ENCODE results near the gene LAMA2. TPM values are rescaled to one million over a fixed set of nuclear protein-coding genes. Genes with fewer than 3 reads are reported as not detected.

The LAMA2 gene
- polyA plus RNA-seq, 1 of the 3 experiments (the other 2 are of a cell fraction): 0.92 TPM

DNA sequence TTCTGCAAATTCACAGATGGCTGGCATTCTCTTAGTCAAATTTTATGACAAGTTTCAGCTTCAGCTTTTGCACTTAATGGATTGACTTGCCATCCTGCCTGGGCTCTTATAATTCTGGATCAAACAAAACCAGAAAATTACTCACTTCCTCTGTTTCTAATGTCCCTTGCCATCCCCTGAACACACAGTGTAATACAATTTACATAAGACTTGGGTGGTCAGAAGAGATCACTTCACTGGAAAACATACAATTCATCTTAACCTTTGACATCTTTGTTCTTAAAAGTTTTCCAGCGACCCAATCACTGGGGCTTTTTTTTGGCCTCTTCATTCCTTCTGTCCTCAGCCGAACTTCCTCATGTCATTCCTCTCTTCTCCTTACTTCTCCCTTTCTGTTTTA lies 628.0 kb downstream of the LAMA2 start:
- POLR2A ChIA-PET: no interaction called here
- CTCF ChIA-PET: interaction anchor here (1.0 to 1.9 kb wide), 3 partner anchors 9 to 13 kb away, joined by 3 to 5 read pairs (median 3); no protein-coding TSS in a partner anchor
- Histone ChIP-seq H3K4me2 (no peak overlapping the region), H4K20me1 (ENCODE audit: insufficient read depth) (no peaks in the 10 kb centered on the region), H2AFZ (ENCODE audit: low read depth) (no peak overlapping the region), H3K9me2 (no peaks in the 10 kb centered on the region), H3K27me3 (ENCODE audit: insufficient read depth) (no peaks in the 10 kb centered on the region), H3K9me3 (no peaks in the 10 kb centered on the region), H3K4me1 (ENCODE audit: control insufficient read depth in 1 of 2, insufficient read depth in 2 of 2, low read depth in 1 of 2, low read length in 1 of 2) (peaks cover 0 to 14% of the 10 kb centered on the region in 2 experiments; a peak in 2 of 4 replicates), H3K27ac (ENCODE audit: low read depth in 2 of 2, low read length in 1 of 2) (peak overlapping the region in 1 of 2 experiments; percentile 37; a peak in 1 of 4 replicates), H3F3A (replicated peaks; ENCODE audit: insufficient read depth) (no peaks in the 10 kb centered on the region), H3K79me2 (ENCODE audit: insufficient read depth) (no peaks in the 10 kb centered on the region; the same call in 1 of the 2 replicates), H3K4me3 (ENCODE audit: low read depth in 2 of 2, low read length in 1 of 2) (no peak overlapping the region), H3K36me3 (replicated peaks in 1 of 2; ENCODE audit: control insufficient read depth in 1 of 2, insufficient read depth in 2 of 2, low read length in 1 of 2) (peaks cover 0 to 58% of the 10 kb centered on the region in 2 experiments), H3K9ac (no peak overlapping the region)
- TF ChIP-seq, protein P1, sequence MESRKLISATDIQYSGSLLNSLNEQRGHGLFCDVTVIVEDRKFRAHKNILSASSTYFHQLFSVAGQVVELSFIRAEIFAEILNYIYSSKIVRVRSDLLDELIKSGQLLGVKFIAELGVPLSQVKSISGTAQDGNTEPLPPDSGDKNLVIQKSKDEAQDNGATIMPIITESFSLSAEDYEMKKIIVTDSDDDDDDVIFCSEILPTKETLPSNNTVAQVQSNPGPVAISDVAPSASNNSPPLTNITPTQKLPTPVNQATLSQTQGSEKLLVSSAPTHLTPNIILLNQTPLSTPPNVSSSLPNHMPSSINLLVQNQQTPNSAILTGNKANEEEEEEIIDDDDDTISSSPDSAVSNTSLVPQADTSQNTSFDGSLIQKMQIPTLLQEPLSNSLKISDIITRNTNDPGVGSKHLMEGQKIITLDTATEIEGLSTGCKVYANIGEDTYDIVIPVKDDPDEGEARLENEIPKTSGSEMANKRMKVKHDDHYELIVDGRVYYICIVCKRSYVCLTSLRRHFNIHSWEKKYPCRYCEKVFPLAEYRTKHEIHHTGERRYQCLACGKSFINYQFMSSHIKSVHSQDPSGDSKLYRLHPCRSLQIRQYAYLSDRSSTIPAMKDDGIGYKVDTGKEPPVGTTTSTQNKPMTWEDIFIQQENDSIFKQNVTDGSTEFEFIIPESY (IDR thresholded peaks at IDR 0.05; ENCODE audit: borderline replicate concordance, low read depth): no peak
- TF ChIP-seq TCF12 (IDR thresholded peaks at IDR 0.05) (0 out of 2 replicates have a peak, but pooled peaks have one; percentile 4), MEF2A (IDR thresholded peaks at IDR 0.05; ENCODE audit: borderline replicate concordance, low read depth) (no peak), POLR2AphosphoS5 (IDR thresholded peaks at IDR 0.05; ENCODE audit: low read depth, low read length) (0 out of 2 replicates have a peak, but pooled peaks have one; percentile 12), RFX5 (IDR thresholded peaks at IDR 0.05; ENCODE audit: low read length) (no peak), FOXM1 (IDR thresholded peaks at IDR 0.05; ENCODE audit: low read depth) (no peak), JUND (IDR thresholded peaks at IDR 0.05) (peak; percentile 8; the same call in 1 of the 2 replicates)
- TF ChIP-seq, protein P2, sequence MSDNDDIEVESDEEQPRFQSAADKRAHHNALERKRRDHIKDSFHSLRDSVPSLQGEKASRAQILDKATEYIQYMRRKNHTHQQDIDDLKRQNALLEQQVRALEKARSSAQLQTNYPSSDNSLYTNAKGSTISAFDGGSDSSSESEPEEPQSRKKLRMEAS (IDR thresholded peaks at IDR 0.05; ENCODE audit: low read depth): no peak
- TF ChIP-seq, protein P3, sequence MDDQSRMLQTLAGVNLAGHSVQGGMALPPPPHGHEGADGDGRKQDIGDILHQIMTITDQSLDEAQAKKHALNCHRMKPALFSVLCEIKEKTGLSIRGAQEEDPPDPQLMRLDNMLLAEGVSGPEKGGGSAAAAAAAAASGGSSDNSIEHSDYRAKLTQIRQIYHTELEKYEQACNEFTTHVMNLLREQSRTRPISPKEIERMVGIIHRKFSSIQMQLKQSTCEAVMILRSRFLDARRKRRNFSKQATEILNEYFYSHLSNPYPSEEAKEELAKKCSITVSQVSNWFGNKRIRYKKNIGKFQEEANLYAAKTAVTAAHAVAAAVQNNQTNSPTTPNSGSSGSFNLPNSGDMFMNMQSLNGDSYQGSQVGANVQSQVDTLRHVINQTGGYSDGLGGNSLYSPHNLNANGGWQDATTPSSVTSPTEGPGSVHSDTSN (IDR thresholded peaks at IDR 0.05): peak; percentile 53; the same call in 1 of the 2 replicates
- WGBS (ENCODE audit: low lambda C conversion rate): 62% methylated on average over 2 of the region's 2 CpGs
- DNase-seq: no peak

DNA sequence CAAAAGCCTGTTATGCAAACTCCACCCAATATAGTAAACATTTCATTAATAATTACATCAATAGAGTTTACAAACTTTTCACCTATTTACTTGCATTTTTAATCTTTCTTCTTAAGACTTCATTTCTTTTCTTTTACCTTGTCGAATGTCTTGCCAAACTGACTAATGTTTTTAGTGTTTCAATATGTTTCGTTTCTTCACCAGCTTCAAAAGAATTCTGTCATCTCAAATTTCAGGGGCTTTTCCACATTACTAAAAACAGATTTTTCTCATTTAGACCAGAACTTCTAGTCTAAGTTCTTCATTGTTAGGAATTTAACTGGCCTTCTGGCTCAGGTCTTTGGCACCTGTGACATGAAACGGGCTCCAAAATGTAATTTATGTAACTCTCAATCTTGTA lies 630.5 kb downstream of the LAMA2 start:
- H3K4me2 ChIP-seq: 0 out of 2 replicates have a peak overlapping the region, but pooled peaks have one; percentile 3
- TF ChIP-seq, protein P4, sequence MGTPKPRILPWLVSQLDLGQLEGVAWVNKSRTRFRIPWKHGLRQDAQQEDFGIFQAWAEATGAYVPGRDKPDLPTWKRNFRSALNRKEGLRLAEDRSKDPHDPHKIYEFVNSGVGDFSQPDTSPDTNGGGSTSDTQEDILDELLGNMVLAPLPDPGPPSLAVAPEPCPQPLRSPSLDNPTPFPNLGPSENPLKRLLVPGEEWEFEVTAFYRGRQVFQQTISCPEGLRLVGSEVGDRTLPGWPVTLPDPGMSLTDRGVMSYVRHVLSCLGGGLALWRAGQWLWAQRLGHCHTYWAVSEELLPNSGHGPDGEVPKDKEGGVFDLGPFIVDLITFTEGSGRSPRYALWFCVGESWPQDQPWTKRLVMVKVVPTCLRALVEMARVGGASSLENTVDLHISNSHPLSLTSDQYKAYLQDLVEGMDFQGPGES (IDR thresholded peaks at IDR 0.05; ENCODE audit: low read depth, low read length): no peak
- TF ChIP-seq FOXJ3 (CRISPR knock-in tag; IDR thresholded peaks at IDR 0.05): no peak
- no peak for TF ChIP-seq MXI1 (IDR thresholded peaks at IDR 0.05; ENCODE audit: low read depth, low read length)
- TF ChIP-seq POLR2AphosphoS5 (IDR thresholded peaks at IDR 0.05; ENCODE audit: low read depth, low read length): peak; percentile 37; the same call in 1 of the 2 replicates
- no peak for TF ChIP-seq NRF1 (IDR thresholded peaks at IDR 0.05; ENCODE audit: low read depth, low read length)
- no peak for TF ChIP-seq SMC3 (IDR thresholded peaks at IDR 0.05; ENCODE audit: low read depth, low read length)
- no peak for TF ChIP-seq SIN3A (IDR thresholded peaks at IDR 0.05; ENCODE audit: borderline replicate concordance, low read depth, low read length)
- TF ChIP-seq MEF2A (IDR thresholded peaks at IDR 0.05; ENCODE audit: borderline replicate concordance, low read depth): no peak
- TF ChIP-seq RXRA (IDR thresholded peaks at IDR 0.05; ENCODE audit: borderline replicate concordance, low read depth): no peak
- TF ChIP-seq TCF12 (IDR thresholded peaks at IDR 0.05): peak; percentile 96
- TF ChIP-seq FOXM1 (IDR thresholded peaks at IDR 0.05; ENCODE audit: low read depth): 0 out of 2 replicates have a peak, but pooled peaks have one; percentile 17
- TF ChIP-seq, protein P5, sequence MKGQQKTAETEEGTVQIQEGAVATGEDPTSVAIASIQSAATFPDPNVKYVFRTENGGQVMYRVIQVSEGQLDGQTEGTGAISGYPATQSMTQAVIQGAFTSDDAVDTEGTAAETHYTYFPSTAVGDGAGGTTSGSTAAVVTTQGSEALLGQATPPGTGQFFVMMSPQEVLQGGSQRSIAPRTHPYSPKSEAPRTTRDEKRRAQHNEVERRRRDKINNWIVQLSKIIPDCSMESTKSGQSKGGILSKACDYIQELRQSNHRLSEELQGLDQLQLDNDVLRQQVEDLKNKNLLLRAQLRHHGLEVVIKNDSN (IDR thresholded peaks at IDR 0.05; ENCODE audit: borderline replicate concordance, low read depth): no peak
- TF ChIP-seq, protein P6, sequence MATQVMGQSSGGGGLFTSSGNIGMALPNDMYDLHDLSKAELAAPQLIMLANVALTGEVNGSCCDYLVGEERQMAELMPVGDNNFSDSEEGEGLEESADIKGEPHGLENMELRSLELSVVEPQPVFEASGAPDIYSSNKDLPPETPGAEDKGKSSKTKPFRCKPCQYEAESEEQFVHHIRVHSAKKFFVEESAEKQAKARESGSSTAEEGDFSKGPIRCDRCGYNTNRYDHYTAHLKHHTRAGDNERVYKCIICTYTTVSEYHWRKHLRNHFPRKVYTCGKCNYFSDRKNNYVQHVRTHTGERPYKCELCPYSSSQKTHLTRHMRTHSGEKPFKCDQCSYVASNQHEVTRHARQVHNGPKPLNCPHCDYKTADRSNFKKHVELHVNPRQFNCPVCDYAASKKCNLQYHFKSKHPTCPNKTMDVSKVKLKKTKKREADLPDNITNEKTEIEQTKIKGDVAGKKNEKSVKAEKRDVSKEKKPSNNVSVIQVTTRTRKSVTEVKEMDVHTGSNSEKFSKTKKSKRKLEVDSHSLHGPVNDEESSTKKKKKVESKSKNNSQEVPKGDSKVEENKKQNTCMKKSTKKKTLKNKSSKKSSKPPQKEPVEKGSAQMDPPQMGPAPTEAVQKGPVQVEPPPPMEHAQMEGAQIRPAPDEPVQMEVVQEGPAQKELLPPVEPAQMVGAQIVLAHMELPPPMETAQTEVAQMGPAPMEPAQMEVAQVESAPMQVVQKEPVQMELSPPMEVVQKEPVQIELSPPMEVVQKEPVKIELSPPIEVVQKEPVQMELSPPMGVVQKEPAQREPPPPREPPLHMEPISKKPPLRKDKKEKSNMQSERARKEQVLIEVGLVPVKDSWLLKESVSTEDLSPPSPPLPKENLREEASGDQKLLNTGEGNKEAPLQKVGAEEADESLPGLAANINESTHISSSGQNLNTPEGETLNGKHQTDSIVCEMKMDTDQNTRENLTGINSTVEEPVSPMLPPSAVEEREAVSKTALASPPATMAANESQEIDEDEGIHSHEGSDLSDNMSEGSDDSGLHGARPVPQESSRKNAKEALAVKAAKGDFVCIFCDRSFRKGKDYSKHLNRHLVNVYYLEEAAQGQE (IDR thresholded peaks at IDR 0.05; ENCODE audit: low read depth, low read length): no peak

More for the DNA sequence above, 630.5 kb downstream of the LAMA2 start:
- H3K27me3 ChIP-seq (ENCODE audit: insufficient read depth): no peaks in the 10 kb centered on the region
- H3K9me3 ChIP-seq: no peaks in the 10 kb centered on the region
- no peak overlapping the region for H2AFZ ChIP-seq (ENCODE audit: low read depth)
- H3K4me1 ChIP-seq (ENCODE audit: control insufficient read depth in 1 of 2, insufficient read depth in 2 of 2, low read depth in 1 of 2, low read length in 1 of 2): peaks cover 0 to 14% of the 10 kb centered on the region in 2 experiments; a peak in 2 of 4 replicates
- 5% methylated on average over 3 of the region's 3 CpGs for WGBS (ENCODE audit: low lambda C conversion rate)
- H3K4me3 ChIP-seq (ENCODE audit: low read depth in 2 of 2, low read length in 1 of 2): no peak overlapping the region
- CTCF ChIA-PET: interaction anchor here (0.7 to 1.1 kb wide), 3 partner anchors 14 to 1364 kb away, joined by 3 to 5 read pairs (median 3); no protein-coding TSS in a partner anchor
- no peak overlapping the region for H3K9ac ChIP-seq
- H3F3A ChIP-seq (replicated peaks; ENCODE audit: insufficient read depth): no peaks in the 10 kb centered on the region
- H3K36me3 ChIP-seq (replicated peaks in 1 of 2; ENCODE audit: control insufficient read depth in 1 of 2, insufficient read depth in 2 of 2, low read length in 1 of 2): peaks cover 0 to 65% of the 10 kb centered on the region in 2 experiments
- POLR2A ChIA-PET: no interaction called here
- no peak for DNase-seq
- no peaks in the 10 kb centered on the region for H3K9me2 ChIP-seq
- no peaks in the 10 kb centered on the region for H3K79me2 ChIP-seq (ENCODE audit: insufficient read depth)
- no peaks in the 10 kb centered on the region for H4K20me1 ChIP-seq (ENCODE audit: insufficient read depth)
- H3K27ac ChIP-seq (ENCODE audit: low read depth in 2 of 2, low read length in 1 of 2): peak overlapping the region; percentile 29 to 58; a peak in 3 of 4 replicates

Measured in SK-N-SH (cell line).